Left renal pelvis (tissue), 4 donors: ENCODE measurements around the gene SIPA1L3. TPM values are rescaled to one million over a fixed set of nuclear protein-coding genes. Genes with fewer than 3 reads are reported as not detected.

Experiments
- DNase-seq, 4 donors: peaks; one replicate each; pipeline ENCODE4 v3.0.0-alpha.2; 2013; ENCODE audit warnings: low read depth in 4 of 4, low spot score in 3 of 4
- polyA plus RNA-seq, 4 donors: library from polyadenylated mRNA; unstranded; fragments of 120-200 nt; gene quantifications; one replicate each; pipeline ENCODE4 v1.2.1, GENCODE V29; 2013; ENCODE audit not compliant: insufficient read length in 4 of 4

The SIPA1L3 gene
- polyA plus RNA-seq, 4 donors = 12.7 to 24.7 (median 21.9) TPM

- no peak for DNase-seq
Observed at GRCh38 chr19:38251564-38252051, 344.6 kb downstream of the SIPA1L3 start.

GRCh38 chr19:38252385-38252784 lies 345.4 kb downstream of the SIPA1L3 start:
- DNase-seq = no peak

- DNase-seq = no peak
Observed at GRCh38 chr19:38252941-38253691, 346.1 kb downstream of the SIPA1L3 start.

GRCh38 chr19:38253788-38254187 lies 346.8 kb downstream of the SIPA1L3 start:
- DNase-seq = no peak

- DNase-seq = no peak
Observed at GRCh38 chr19:38255383-38256014, 348.5 kb downstream of the SIPA1L3 start.

Other genes with a start within 250 kb of the SIPA1L3 start
- gene ZNF607, start 187.4 kb upstream of the SIPA1L3 start, polyA plus RNA-seq = 10 to 100 TPM in 3 of 4 donors, 1 to 10 TPM in 1; 8.7 to 14.3 (median 12.2) TPM
- gene ZNF573, start 127.6 kb upstream of the SIPA1L3 start, polyA plus RNA-seq = 10 to 100 TPM in 3 of 4 donors, 1 to 10 TPM in 1; 9.0 to 18.6 (median 14.0) TPM
- gene WDR87, start 614 bp upstream of the SIPA1L3 start, polyA plus RNA-seq = under 1 TPM in 2 of 4 donors, not detected in 2; 0.01 to 0.02 TPM